Midbrain (tissue), 1 donor: ENCODE results near the gene EFNA4.

Experiments used
- DNase-seq: peaks from one replicate; lab custom pipeline; 2025; lab: John Stamatoyannopoulos, UW

EFNA4 gene, protein sequence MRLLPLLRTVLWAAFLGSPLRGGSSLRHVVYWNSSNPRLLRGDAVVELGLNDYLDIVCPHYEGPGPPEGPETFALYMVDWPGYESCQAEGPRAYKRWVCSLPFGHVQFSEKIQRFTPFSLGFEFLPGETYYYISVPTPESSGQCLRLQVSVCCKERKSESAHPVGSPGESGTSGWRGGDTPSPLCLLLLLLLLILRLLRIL

DNA sequence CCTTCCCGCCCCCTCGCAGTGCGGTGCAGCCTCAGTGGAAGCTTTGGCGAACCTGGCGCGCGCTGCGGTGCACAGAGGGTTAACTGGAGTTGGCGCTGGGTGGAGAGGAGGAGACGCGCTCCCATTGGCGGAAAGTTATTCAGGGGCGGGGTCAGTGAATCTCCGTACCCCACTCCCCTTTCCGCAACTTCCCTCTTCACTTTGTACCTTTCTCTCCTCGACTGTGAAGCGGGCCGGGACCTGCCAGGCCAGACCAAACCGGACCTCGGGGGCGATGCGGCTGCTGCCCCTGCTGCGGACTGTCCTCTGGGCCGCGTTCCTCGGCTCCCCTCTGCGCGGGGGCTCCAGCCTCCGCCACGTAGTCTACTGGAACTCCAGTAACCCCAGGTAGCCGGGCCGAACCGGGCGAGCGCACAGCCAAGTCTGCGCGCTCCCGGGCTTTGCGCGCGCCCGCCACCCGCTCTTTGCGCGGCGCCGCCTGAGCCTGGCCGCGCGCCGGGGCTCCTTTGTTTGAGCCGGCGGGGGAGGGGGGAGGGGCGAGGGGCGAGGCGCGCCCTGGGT lies at the start of gene EFNA4:
Gene EFNA4, plus strand, starts transcription at position 191 of the 561 bp plus-strand sequence. Its CDS starts 84 bp downstream, at position 275.
- peak; percentile 64 for DNase-seq

DNA sequence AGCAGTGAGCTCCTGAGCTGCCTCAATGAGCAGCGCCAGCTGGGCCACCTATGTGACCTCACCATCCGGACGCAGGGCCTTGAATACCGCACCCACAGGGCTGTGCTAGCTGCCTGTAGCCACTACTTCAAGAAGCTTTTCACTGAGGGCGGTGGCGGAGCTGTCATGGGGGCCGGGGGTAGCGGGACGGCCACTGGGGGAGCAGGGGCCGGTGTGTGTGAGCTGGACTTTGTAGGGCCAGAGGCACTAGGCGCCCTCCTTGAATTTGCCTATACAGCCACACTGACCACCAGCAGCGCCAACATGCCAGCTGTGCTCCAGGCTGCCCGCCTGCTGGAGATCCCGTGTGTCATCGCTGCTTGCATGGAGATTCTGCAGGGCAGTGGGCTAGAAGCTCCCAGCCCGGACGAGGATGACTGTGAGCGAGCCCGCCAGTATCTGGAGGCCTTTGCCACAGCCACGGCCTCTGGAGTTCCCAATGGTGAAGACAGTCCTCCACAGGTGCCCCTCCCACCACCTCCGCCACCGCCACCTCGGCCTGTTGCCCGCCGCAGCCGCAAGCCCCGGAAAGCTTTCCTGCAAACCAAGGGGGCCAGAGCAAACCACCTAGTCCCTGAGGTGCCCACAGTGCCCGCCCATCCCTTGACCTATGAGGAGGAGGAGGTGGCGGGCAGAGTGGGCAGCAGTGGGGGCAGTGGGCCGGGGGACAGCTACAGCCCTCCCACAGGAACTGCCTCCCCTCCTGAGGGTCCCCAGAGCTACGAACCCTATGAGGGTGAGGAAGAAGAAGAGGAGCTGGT lies 48.6 kb upstream of the EFNA4 start:
- DNase-seq, result no peak

DNA sequence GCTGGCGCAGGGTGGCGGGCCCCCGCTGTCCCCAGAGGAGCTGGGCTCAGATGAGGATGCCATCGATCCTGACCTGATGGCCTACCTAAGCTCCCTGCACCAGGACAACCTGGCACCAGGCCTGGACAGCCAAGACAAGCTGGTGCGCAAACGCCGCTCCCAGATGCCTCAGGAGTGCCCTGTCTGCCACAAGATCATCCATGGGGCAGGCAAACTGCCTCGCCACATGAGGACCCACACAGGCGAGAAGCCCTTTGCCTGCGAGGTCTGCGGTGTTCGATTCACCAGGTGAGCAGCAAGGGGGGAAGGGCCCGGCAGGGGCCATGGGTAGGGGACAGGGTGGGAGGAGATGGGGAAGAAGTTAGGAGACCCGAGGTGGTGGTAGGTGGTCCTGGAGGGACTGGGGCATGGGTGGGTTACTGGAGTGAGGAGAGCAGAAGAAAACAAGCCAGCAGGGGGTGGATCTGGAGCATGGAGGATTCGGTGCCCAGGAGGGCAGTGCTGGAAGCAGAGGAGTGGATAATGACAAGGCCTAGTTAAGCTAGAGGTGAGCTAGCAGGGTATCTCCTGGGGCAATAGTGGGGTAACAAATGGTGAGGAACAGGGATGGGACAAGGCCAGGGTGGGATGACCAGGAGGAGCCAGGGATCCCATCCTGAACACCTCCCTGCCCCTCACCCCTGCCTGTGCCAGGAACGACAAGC lies 47.9 kb upstream of the EFNA4 start:
- DNase-seq, result no peak

DNA sequence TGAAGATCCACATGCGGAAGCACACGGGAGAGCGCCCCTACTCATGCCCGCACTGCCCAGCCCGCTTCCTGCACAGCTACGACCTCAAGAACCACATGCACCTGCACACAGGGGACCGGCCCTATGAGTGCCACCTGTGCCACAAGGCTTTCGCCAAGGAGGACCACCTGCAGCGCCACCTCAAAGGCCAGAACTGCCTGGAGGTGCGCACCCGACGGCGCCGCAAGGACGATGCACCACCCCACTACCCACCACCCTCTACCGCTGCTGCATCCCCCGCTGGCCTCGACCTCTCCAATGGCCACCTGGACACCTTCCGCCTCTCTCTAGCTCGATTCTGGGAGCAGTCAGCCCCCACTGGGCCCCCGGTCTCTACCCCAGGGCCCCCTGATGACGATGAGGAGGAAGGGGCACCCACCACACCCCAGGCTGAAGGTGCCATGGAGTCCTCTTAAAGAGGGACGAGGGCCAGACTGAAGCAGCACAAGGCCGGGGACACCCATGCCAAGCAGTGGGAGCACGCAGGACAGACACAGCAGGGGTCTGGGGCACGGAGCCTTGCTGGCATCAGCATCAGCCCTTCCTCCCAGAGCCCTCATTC lies 47.2 kb upstream of the EFNA4 start:
- DNase-seq, result no peak

DNA sequence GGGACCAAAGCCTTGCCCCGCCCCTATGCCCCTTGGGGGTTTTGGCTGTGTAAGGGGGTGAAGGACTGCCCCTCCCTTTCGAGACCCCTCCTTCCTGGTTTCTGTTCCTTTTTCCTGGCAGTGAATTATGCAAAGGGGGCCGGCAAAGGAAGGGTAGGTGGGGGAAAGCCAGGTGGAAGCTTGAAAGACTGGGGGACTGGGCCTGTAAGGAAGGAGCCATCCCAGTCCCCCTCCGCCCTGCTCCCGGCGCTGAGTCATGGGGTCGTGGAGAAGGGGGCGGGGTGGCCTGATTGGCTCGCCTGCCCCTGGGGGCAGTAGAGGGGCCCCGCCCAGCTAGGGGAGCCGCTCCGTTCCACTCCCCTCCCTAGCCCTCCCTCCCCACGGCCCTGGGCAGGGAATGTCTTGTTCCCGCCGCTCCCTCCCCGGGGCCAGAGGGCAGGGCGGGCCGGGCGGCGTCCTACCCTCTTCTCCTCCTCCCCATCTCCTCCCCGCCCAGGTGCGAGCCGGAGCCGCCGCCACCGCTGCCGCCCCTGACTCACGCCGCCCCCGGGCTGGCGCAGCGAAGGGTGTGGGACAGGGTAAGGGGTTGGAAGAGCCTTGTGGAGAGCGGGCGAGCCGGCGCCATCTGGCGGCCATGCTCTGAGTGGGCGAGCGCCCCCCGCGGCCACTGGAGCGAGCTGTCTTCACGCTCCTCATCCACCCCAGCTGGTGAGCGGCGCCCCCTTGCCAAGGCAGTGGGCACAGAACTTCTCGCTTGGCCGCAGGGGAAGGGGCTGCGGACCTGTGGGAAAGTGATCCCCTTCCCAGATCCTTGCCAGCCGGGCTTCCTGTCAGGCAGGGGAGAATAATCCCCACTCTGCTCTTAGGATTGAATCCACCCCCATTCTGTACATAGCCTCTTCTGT lies 46.2 kb upstream of the EFNA4 start:
- DNase-seq, result peak; percentile 90

DNA sequence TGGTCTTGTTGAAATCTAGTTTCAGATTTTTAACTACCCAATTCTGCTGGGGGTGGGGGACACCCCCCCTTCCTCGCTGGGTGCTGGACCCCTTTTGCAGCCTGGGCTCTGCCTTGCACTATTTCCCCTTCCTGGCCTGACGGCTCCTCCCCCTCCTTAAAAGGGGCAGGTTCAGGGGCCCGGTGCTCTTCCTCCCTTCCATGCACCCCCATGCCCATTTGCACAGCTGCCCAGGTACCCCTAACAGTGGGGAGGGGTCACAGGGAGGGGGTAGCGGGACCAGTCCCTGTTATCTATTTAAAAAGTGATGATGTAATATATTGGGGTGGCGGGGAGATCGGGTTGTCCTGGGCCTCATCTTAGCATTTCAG lies 45.6 kb upstream of the EFNA4 start:
- DNase-seq, result no peak

DNA sequence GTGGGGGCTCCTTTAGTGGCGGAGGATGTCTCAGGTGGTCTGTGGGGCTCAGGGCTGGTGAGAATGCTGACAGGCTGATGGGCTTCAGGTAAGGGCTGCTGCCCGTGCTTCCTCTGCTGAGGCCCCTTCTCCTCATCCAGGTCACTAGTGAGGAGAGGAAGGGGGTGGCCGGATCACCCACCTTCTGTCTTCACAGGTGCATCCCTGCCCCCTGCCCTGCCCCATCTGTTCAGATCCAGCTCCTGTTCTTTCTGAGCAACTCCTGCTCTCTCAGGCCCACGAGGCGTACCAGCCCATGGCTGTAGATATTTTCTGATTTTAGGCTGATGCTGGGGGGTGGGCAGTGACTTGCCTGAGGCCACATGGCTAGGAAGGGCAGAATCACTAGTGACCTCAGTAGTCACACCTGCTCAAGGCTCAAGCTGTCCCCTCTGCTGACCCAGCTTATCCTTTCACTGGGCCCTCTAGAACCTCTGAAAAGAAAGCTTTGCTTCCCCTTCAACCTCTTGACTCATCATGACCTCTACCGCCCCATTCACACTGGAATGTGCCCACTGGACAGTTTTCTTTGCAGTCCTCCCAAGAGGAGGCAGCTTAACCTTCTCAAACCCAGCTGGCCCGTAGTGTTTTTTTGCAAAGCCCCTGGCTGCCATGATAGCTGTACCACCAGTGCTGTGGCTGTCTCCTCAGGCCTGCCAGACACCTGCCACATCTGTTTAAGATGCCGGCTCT lies 44.8 kb upstream of the EFNA4 start:
- no peak for DNase-seq

DNA sequence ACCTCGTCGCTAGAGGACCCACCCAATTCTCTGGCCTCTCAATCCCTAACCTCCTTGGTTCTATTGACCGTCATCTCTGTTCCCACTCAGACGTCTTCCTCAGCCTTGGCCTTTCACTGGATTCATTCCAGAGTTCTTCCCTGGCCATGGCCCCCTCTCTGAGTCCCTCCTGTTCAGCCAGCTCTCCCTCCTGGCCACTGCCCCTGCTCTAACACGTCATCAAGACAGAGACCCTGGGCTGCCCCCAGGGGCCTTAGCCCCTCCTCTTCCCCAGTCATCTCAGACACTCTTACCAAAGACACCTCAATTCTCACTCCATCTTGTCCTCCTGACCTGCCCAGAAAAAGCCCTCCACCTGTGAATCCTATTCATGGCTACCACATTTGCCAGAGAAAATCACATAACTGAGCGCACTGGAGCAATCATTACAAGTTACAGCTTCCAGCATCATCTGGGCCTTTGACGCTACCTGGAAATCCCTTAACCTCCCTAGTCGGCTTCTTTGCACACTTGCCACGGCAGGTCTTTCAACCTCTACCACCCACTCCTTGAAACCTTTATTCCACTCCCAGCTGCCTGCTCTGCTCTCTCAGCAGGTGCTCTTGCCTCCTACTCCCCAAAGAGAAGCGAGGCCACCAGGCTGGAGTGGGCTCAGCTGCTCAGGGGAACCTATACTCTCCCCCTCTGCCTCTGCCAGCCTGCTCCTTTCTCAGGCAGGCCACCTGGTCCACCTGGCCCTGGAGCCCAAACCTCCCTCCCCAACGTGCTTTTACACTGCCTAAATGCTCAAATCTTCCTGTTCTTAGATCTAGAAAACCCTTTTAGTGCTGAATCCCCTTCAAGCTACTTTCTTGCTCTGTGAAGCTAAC lies 43.9 kb upstream of the EFNA4 start:
- no peak for DNase-seq

DNA sequence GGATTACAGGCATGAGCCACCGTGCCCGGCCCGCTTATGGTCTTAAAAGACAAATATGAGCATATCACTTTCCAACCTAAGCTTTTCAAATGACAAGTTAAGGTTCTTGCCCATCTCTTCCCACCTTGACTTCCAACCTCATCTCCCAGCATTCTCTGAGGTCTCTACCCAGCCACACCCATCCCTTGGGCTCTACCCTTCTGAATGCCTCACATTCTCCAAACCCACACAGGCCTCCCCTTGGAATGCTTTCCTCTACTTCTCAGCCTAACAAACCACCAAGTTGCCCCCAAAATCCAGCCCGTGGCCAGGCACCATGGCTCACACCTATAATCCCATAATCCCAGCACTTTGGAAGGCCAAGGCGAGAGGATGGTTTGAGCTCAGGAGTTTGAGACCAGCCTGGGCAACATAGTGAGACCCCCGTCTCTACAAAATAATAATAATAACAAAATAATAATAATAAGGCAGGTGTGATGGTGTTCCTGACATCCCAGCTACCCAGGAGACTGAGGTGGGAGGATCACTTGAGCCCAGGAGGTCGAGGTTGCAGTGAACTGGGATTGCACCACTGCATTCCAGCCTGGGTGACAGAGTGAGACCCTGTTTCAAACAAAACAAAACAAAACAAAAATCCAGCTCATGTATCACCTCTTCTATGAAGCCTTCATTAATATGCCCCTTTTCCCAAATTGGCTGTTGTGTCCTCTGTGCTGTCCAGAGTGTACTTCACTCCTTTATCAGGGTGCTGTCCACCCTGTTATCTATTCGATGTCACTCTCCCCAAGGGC lies 41.2 kb upstream of the EFNA4 start:
- DNase-seq, result no peak

DNA sequence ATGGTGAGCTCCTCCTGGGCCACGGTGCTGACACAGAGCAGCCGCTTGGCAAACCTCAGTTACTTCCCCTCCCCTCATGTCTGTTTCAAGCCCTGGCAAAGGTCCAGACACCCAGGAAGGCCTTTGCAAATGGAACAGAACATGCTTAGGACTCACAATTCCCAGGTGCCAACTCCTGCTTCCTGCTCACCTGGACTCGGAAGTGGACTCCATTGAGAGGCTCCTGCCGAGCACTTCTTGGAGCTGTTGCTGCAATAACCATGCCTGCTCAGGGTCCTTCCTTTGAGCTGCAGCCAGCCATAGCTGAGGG lies 40.7 kb upstream of the EFNA4 start:
- no peak for DNase-seq

DNA sequence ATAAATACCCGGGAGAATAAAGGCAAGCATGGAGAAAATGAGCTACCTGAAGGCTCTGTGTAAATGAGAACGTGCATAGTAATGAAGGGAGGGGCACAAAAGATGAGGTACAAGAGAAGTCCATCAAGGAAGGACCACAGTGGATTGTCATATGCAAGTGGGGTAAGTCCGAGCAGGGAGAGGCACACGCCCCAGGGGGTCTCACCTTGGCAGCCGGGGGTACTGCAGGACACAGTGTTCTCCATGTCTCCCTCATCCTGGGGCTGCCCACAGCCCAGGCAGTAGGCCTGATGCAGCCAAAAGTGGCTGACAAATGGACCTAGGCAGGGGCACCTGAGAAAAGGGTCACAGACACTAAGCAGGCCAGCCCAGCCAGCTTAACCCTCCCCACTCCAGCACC lies 39.9 kb upstream of the EFNA4 start:
- no peak for DNase-seq

DNA sequence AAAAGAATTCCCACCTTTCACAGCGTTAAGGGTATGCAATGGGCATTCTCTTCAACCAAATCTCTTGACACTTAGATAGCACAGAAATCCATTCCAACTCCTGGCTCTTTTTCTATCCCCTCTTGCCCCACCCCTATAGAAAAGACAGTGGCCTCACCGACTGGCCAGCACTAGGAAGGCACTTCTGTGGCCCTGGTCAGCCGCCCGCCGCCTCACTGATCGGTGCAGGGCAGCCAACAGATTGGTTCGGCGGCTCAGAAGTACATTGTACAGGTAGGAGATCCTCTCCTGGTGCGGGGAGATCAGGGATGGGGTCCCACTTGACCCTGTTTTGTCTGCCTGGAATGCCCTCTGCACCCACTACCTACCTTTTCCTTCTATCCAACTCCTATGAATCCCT lies 39.2 kb upstream of the EFNA4 start:
- no peak for DNase-seq

DNA sequence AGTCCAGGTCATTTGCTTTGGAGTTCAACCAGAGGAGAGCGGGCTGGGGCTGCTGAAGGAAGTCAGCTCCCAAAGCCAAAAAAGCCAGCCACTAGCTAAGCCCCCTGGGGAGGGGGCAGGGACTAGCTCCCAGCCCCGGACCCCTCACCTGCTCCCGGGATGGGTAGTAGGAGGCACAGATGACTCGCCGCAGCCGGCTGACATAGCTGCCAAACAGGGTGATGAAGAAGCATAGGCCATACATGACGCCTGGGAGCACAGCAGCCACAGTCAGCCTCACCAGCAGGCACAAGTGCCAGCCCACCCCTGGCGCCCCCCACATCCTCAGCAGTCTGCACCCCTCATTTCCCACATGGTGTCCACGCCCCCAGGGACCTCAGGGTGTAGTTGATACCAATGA lies 37.4 kb upstream of the EFNA4 start:
- DNase-seq, result no peak

DNA sequence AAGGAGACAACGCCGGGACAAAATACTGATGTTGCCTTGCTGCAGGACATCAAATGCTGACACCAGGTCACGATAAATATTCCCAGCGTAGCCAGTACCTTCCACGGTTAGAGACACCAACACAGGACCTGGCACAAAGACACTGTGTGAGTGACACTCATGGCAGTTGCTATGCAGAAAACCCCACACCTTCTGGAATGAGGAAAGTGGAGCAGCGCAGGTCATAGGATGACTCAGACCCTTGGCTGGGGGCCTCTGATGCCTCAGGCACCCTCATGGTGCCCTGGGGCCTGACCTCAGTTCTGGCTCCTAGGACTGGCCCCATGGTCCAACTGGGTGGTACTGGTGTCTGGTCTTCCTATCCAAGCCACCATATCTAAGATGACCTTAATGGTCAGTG lies 37.0 kb upstream of the EFNA4 start:
- DNase-seq, result no peak

DNA sequence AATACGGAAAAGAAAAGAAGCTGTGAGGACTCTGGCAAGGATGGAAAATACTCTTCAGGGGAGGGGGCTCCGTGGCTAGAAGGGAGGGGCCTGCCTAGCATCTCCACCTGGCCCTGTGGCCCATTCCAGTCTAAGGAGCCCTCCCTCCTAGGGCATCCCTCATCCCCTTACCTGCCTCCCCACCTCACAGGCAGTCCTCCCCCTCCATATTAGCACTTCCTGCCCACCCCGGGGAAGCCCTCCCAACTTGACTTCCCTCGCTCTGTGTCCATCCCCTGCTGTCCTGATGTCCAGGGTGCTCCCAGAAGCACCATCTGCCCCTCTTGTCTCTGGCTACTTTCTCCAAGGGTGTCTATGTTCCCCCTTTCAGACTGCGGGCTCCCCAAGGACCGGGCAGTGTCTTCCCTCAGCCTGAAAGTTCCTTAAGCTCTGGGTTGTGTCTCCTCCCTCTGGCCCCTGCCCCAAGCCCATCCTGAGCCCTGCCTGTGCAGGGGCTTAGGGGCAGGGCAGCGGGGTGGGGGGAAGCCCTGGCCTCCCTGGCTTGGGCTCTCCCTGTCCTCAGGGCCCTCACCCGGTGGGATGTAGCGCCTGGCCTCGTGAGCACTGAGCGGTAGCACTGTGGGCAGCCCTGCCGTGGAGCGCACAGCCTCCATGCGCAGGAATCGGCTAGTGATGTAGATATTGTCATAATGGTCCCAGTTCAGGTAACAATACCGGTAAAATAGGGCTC lies 33.9 kb upstream of the EFNA4 start:
- DNase-seq, result no peak

DNA sequence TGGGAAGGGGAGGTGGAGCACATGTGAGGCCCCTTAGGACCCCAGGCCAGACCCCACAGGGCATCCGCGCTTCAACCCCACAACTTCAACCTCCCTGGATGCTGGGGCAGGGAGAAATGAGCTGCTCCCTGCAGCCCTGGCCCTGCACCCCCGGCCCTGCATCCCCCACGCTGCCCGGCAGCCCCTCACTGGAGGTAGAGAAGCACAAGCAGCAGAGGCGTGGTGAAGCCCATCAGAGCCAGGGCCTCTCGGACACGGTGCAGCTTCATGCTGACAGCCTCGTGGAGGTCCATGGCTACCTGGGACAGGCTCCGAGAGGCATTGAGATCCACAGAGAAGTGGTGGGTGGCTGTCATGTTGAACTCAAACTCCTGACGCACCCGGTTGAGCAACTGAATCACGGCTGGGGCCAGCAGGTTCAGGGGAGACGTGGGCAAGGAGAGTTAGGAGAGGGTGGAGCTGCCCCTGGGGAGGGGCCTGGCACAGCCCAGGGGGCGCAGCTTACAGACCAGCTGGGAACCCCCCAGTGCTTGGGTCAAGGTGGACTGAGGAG lies 33.2 kb upstream of the EFNA4 start:
- DNase-seq, result no peak

DNA sequence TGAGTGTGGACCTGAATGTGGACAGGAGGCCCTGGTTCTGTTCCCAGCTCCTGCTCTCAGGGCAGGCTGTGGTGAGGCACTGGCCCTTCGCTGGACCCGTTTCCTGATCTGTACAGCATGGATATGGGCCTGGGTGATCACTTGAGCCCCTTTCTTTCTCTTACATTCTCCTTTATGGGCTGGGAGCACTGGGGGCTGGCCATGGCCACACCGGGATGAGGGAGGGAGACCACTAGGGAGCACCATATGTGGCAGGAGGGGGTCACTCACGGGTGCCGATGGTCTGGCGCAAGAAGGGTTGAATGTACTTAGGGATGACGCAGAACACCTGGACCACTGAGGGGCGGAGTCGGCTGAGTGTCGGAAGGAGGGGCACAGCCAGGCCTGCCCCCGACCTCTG lies 32.6 kb upstream of the EFNA4 start:
- no peak for DNase-seq

DNA sequence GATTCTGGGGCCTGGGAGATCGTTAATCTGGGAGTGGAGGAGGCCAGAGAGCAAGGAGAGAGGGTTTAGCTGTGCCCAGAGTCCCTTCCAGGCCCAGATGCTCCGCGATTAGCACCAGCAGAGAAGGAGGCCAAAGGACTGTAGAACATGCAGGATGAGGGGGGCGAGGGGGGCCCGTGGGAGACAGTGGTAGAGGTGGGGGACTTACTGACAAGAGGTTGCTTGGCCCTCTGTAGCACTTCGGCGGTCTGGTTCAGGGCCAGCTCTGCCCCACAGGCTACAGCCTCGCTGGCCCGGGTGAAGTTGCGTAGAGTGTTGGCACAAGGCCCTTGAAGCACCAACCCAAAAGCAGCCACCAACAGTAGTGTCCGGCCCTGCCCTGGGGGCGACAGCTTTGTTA lies 30.7 kb upstream of the EFNA4 start:
- no peak for DNase-seq
